Fibroblast of the aortic adventitia (primary cell): ENCODE measurements around the gene RAP1GAP. TPM values are rescaled to one million over a fixed set of nuclear protein-coding genes. Genes with fewer than 3 reads are reported as not detected.

Source experiments
- DNase-seq: peaks from one replicate; pipeline ENCODE4 v3.0.0-alpha.2; 2010; ENCODE audit warnings: low read depth
- H3K4me3 ChIP-seq: 2 replicates; pipeline ENCODE4 v1.5.1; 2011; ENCODE audit warnings: low read depth, mild to moderate bottlenecking, control low read depth, low read length, moderate library complexity
- total RNA-seq: library from RNA; depleted of rRNA; stranded (reverse); fragments of >200 nt; gene quantifications from 2 replicates; pipeline ENCODE4 v1.2.3, GENCODE V29; 2012; ENCODE audit warnings: low replicate concordance
- TF ChIP-seq, protein P1 (sequence below): IDR thresholded peaks from 2 replicates; pipeline ENCODE4 v1.5.1; 2011; ENCODE audit warnings: mild to moderate bottlenecking, low read length, control low read depth, inconsistent platforms; ENCODE audit not compliant: insufficient read depth

The RAP1GAP gene
- total RNA-seq, 1 donor = 0.09 TPM

DNA sequence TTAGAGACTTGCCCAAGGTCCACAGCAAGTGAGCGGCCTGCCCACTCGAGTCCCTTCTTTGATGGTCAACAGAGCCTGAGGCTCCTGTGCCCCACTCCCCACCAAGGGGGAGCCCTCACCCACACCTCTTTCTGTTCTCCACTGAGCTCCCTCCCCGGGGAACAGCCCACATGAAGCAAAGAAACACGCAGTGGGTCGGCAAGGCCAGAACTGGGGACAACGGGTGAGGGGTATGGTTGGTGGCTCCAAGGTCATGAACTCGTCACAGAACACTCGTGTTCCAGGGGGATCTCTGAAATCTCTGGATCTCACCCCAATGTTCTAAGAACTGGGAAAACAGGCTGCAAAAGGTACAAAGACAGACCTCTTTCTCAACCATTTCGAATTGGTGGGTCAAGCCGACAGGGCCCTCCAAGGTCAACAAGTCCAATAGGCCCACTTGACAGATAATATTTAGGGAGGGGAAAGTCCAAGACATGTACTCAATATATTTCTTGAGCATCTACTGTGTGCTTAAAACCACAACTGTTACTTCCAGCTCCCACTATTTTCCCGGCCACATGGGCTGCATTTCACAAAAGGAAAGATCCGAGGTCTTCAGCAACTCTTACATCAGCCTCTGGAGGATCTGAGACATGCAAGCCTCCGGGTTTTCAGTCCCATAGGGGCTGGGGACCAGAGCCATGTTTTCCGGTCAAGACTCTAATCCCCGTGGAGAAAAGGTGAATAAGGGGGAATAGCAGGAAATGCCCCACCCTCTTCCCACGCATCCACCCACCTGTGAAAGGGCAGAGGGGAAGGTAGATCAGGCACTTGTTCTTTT, 1.1 kb upstream of the RAP1GAP start:
- peak; percentile 28 for DNase-seq
- TF ChIP-seq, protein P1, sequence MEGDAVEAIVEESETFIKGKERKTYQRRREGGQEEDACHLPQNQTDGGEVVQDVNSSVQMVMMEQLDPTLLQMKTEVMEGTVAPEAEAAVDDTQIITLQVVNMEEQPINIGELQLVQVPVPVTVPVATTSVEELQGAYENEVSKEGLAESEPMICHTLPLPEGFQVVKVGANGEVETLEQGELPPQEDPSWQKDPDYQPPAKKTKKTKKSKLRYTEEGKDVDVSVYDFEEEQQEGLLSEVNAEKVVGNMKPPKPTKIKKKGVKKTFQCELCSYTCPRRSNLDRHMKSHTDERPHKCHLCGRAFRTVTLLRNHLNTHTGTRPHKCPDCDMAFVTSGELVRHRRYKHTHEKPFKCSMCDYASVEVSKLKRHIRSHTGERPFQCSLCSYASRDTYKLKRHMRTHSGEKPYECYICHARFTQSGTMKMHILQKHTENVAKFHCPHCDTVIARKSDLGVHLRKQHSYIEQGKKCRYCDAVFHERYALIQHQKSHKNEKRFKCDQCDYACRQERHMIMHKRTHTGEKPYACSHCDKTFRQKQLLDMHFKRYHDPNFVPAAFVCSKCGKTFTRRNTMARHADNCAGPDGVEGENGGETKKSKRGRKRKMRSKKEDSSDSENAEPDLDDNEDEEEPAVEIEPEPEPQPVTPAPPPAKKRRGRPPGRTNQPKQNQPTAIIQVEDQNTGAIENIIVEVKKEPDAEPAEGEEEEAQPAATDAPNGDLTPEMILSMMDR = no peak
- no peak overlapping the region for H3K4me3 ChIP-seq

DNA sequence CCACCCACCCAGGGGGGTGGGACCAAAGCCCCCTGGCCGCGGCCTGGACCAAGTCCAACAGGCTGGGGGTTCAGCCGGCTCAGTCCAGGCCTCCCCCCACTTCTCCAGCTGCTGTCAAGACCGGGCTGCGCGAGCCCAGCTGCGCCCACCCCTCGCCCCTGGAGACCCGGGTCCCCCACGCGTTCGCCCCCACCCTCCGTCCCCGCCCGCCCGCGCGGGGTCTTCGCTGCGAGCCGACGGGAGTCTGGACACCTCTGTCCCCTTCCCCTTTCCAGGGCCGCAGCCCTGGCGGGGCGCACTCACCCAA, 253 bp downstream of the RAP1GAP start:
- peak overlapping the region; percentile 35 for H3K4me3 ChIP-seq
- DNase-seq = no peak

DNA sequence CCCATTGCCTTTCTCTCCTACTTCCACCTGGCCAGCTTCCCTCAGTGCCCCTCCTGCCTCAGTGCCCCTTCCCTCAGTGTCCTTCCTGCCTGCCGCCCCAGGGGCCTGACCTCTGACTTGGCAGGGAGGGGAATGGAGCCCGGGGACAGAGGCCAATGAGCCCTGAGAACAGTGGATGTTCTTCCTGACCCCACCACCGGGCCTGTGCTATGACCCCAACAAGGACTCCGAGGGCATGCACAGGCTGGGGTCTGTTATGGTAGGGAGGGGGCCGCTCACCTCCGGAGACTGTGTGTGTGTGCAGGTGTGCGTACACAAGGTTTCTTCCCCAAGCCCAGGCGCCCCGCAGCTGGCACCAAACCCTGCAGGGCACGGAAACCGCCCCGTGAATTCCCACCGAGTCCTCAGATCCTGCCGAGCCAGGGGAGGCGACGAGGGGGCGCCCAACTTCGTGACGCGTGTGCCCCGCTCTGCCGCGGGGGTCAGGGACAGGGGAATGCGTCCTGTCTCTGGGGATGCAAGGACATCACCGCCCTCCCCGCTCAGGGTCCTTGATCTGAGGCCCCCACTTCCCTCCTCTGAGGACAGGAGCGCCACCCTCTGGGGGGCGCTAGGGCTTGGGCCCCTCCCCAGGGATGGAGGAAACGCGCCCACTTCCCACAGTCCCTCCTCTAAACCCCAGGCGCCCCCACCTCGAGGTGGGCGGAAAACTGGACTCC, 766 bp downstream of the RAP1GAP start:
- no peak overlapping the region for H3K4me3 ChIP-seq
- no peak for DNase-seq
- TF ChIP-seq, protein P1 = no peak

More for the DNA sequence above, 253 bp downstream of the RAP1GAP start:
- TF ChIP-seq, protein P1 = no peak

DNA sequence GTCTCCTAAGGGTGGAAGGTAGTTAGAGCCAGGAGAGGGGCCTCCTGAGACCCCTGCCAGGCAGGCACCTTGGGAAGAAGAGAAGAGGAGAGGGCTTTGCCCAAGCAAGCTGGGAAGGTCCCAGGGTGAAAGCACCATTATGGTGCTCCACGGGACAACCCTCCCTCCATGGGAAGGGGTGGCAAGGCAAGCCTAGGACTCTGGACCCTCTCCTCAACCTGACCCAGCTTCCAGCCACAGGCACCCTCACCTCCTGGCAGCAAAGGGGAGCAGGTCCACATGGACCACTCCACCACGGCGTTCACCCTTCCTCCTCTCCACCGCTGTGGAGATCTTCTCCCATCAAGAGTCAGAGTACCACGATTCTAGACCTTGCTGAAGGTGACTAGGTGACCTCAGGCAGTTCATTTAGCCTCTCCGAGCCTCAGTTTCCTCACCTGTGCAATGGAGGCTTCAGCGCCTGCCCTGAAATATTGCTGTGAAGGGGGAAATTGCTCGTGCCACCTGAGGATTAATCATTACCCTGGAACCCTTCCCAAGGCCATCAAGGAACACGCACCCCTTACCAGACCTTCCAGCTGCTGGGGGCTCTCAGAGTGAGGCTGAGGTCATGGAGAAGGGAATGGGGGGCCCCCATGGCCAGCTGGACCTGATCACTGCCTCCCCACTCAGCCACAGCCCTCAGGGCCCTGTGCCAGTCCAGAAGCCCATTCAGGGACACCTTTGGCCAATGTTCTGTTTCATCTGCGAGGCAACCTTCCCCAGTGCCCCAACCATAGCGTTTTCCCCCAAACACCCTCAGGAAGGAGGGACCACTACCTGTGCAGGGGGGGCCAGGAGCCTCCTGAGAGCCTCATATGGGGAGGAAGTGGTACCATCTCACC, 1.6 kb downstream of the RAP1GAP start:
- TF ChIP-seq, protein P1 = no peak
- DNase-seq = no peak
- no peak overlapping the region for H3K4me3 ChIP-seq

GRCh38 chr1:21666576-21667320, 2.4 kb downstream of the RAP1GAP start:
- TF ChIP-seq, protein P1 = no peak
- DNase-seq = peak; percentile 13
- no peak overlapping the region for H3K4me3 ChIP-seq
